Sigmoid colon (tissue), 4 donors: ENCODE measurements around the gene RIMBP3C.
"Not testable (repeated sequence)": the region's sequence is repeated elsewhere in the genome, so short reads cannot be mapped to it uniquely, and the experiment has no call there.

Experiments
- EP300 ChIP-seq, 4 donors: sonication (generic); formaldehyde crosslinking; IDR thresholded peaks; one replicate each; pipeline ENCODE4 v1.6.1; 2017; ENCODE audit warnings: antibody characterized with exemption in 4 of 4
- POLR2A ChIP-seq, 2 donors: fragments of 450-650 bp; IDR thresholded peaks; one replicate each; pipeline ENCODE4 v1.6.1; 2016; ENCODE audit warnings: antibody characterized with exemption in 2 of 2, mild to moderate bottlenecking in 2 of 2, moderate library complexity in 2 of 2
- POLR2AphosphoS5 ChIP-seq, 4 donors: sonication (generic); formaldehyde crosslinking; IDR thresholded peaks; one replicate each; pipeline ENCODE4 v1.6.1; 2017; ENCODE audit warnings: antibody characterized with exemption in 4 of 4

- TF ChIP-seq EP300, POLR2AphosphoS5, POLR2A (IDR thresholded peaks at IDR 0.05): not testable (repeated sequence)
Observed at GRCh38 chr22:21569076-21569427, 17.8 kb upstream of the RIMBP3C start.
